DND-41 (cell line): ENCODE measurements around the gene BPIFB3.
"Not testable (repeated sequence)": the region's sequence is repeated elsewhere in the genome, so short reads cannot be mapped to it uniquely, and the experiment has no call there.

Source experiments
- ATAC-seq: fragments of 200-7000 bp; cut with Tn5 transposase; 3 replicates; pipeline ENCODE4 v1.9.1; 2021; ENCODE audit warnings: low read depth; ENCODE audit not compliant: insufficient read depth
- DNase-seq: peaks from one replicate; pipeline ENCODE4 v3.0.0-alpha.2; 2020
- H2AFZ ChIP-seq: 2 replicates; pipeline ENCODE4 v1.6.0; 2012; ENCODE audit warnings: low read depth, low read length
- H3K27ac ChIP-seq: 2 replicates; pipeline ENCODE4 v1.5.1; 2012; ENCODE audit warnings: low read length, inconsistent platforms
- H3K27me3 ChIP-seq: fragments of 200-600 bp; sonication (generic); 2 replicates; pipeline ENCODE4 v1.6.0; 2012; ENCODE audit warnings: low read length, mild to moderate bottlenecking, inconsistent platforms; ENCODE audit not compliant: insufficient read depth, poor library complexity
- H3K36me3 ChIP-seq: 2 replicates; pipeline ENCODE4 v1.5.1; 2012; ENCODE audit warnings: low read length, inconsistent platforms; ENCODE audit not compliant: insufficient read depth
- H3K4me1 ChIP-seq: 2 replicates; pipeline ENCODE4 v1.5.1; 2012; ENCODE audit warnings: mild to moderate bottlenecking, low read length; ENCODE audit not compliant: insufficient read depth
- H3K4me2 ChIP-seq: 2 replicates; pipeline ENCODE4 v1.6.0; 2012; ENCODE audit warnings: mild to moderate bottlenecking, moderate library complexity, low read length, inconsistent platforms; ENCODE audit not compliant: insufficient read depth
- H3K4me3 ChIP-seq, 2 experiments: fragments of 200-600 bp in 1 of 2; shearing (Covaris generic) in 1 of 2; 2 replicates each; pipeline ENCODE4 v1.5.1; 2012 to 2016; ENCODE audit warnings: inconsistent platforms in 2 of 2, low read length in 2 of 2, mild to moderate bottlenecking in 2 of 2, low read depth in 1 of 2, moderate library complexity in 1 of 2
- H3K79me2 ChIP-seq: 2 replicates; pipeline ENCODE4 v1.6.0; 2012; ENCODE audit warnings: low read length, inconsistent platforms; ENCODE audit not compliant: insufficient read depth
- H3K9ac ChIP-seq: 2 replicates; pipeline ENCODE4 v1.6.0; 2012; ENCODE audit warnings: low read depth, mild to moderate bottlenecking, inconsistent platforms, low read length, moderate library complexity
- H3K9me3 ChIP-seq: 2 replicates; pipeline ENCODE4 v1.5.1; 2012; ENCODE audit warnings: low read length, moderate library complexity, mild to moderate bottlenecking, inconsistent platforms; ENCODE audit not compliant: insufficient read depth, severe bottlenecking
- H4K20me1 ChIP-seq: 2 replicates; pipeline ENCODE4 v1.6.0; 2012; ENCODE audit warnings: low read length; ENCODE audit not compliant: insufficient read depth
- EZH2 ChIP-seq: IDR thresholded peaks from 3 replicates; pipeline ENCODE4 v1.6.1; 2012; ENCODE audit warnings: borderline replicate concordance, low read depth, mild to moderate bottlenecking, moderate library complexity, low read length, inconsistent platforms; ENCODE audit not compliant: severe bottlenecking
- TF ChIP-seq, protein P1 (sequence below): IDR thresholded peaks from 2 replicates; pipeline ENCODE4 v1.5.1; 2012; ENCODE audit warnings: borderline replicate concordance, low read length, moderate library complexity, mild to moderate bottlenecking; ENCODE audit not compliant: poor library complexity, severe bottlenecking; ENCODE audit errors: extremely low read depth

Gene BPIFB3

DNA sequence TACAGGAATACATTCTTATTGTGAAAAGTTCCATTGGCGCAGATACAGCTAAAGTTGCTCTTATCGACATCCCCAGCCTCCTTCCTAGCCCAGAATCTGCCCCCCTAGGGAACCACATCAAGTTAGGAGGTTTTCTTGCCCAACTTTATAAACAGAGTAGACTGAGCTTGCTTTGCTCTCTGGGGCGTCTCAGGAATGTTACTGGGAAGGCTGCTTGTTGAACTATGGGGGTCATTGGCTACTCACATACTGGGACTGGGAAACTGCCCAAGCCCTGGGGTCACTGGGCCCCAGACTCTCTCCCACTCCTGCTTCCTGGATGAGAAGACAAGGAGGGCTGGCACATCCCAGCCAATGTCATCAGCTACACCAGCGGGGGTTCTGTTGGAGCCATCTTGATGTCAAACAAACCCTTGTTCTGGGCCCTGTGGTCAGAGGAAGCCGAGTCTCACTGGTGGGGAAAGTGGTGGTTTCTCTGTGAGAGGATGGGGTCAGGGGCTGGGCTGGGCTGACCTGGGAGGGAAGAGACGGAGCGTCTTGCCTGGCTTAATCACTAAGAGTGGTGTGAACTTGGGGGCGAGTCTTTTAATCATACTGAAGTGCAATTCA lies 51.7 kb downstream of the BPIFB3 start:
- DNase-seq (no peak), ATAC-seq (no peak)
- no peak overlapping the region for H3K4me2 ChIP-seq
- H3K9ac ChIP-seq = no peak overlapping the region
- H3K4me3 ChIP-seq = no peak overlapping the region
- H3K36me3 ChIP-seq = no peaks in the 10 kb centered on the region
- no peaks in the 10 kb centered on the region for H4K20me1 ChIP-seq
- TF ChIP-seq, protein P1, sequence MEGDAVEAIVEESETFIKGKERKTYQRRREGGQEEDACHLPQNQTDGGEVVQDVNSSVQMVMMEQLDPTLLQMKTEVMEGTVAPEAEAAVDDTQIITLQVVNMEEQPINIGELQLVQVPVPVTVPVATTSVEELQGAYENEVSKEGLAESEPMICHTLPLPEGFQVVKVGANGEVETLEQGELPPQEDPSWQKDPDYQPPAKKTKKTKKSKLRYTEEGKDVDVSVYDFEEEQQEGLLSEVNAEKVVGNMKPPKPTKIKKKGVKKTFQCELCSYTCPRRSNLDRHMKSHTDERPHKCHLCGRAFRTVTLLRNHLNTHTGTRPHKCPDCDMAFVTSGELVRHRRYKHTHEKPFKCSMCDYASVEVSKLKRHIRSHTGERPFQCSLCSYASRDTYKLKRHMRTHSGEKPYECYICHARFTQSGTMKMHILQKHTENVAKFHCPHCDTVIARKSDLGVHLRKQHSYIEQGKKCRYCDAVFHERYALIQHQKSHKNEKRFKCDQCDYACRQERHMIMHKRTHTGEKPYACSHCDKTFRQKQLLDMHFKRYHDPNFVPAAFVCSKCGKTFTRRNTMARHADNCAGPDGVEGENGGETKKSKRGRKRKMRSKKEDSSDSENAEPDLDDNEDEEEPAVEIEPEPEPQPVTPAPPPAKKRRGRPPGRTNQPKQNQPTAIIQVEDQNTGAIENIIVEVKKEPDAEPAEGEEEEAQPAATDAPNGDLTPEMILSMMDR = no peak
- no peak for TF ChIP-seq EZH2
- no peaks in the 10 kb centered on the region for H3K9me3 ChIP-seq
- H3K79me2 ChIP-seq = no peaks in the 10 kb centered on the region
- no peak overlapping the region for H3K27ac ChIP-seq
- H2AFZ ChIP-seq = no peak overlapping the region
- H3K27me3 ChIP-seq = peaks cover 7% of the 10 kb centered on the region
- H3K4me1 ChIP-seq = no peaks in the 10 kb centered on the region

- H2AFZ ChIP-seq, H3K9me3 ChIP-seq, ATAC-seq, H3K4me2 ChIP-seq, H4K20me1 ChIP-seq, DNase-seq, H3K4me3 ChIP-seq, H3K9ac ChIP-seq, H3K4me1 ChIP-seq, H3K36me3 ChIP-seq, H3K27ac ChIP-seq, H3K79me2 ChIP-seq, H3K27me3 ChIP-seq: not testable (repeated sequence)
Measured at GRCh38 chr20:33106058-33106620, 52.4 kb downstream of the BPIFB3 start.

GRCh38 chr20:33108661-33109060 lies 55.0 kb downstream of the BPIFB3 start:
- Histone ChIP-seq H4K20me1 (no peaks in the 10 kb centered on the region), H3K9ac (no peak overlapping the region), H3K79me2 (no peaks in the 10 kb centered on the region), H3K27me3 (peaks cover 7% of the 10 kb centered on the region), H3K27ac (no peak overlapping the region), H3K4me2 (no peak overlapping the region), H3K4me3 (no peak overlapping the region), H2AFZ (no peak overlapping the region), H3K4me1 (no peaks in the 10 kb centered on the region), H3K9me3 (no peaks in the 10 kb centered on the region), H3K36me3 (no peaks in the 10 kb centered on the region)
- ATAC-seq (no peak), DNase-seq (no peak)
- TF ChIP-seq EZH2 = no peak
- TF ChIP-seq, protein P1 = no peak

GRCh38 chr20:33110147-33110825 lies 56.6 kb downstream of the BPIFB3 start:
- H3K79me2 ChIP-seq = no peaks in the 10 kb centered on the region
- no peak overlapping the region for H3K4me3 ChIP-seq
- DNase-seq (no peak), ATAC-seq (no peak)
- H3K9me3 ChIP-seq = no peaks in the 10 kb centered on the region
- no peaks in the 10 kb centered on the region for H3K36me3 ChIP-seq
- H3K4me2 ChIP-seq = no peak overlapping the region
- no peak overlapping the region for H2AFZ ChIP-seq
- no peak overlapping the region for H3K9ac ChIP-seq
- H3K27ac ChIP-seq = no peak overlapping the region
- TF ChIP-seq, protein P1 = no peak
- TF ChIP-seq EZH2 = no peak
- peaks cover 7% of the 10 kb centered on the region for H3K27me3 ChIP-seq
- H4K20me1 ChIP-seq = no peaks in the 10 kb centered on the region
- H3K4me1 ChIP-seq = no peaks in the 10 kb centered on the region
